Retinal pigment epithelial cell (primary cell): ENCODE data around the gene PIK3CG.

Experiments used
- DNase-seq: peaks from one replicate; pipeline ENCODE4 v3.0.0-alpha.2; 2010; ENCODE audit warnings: low read depth
- H3K4me3 ChIP-seq: 2 replicates; pipeline ENCODE4 v1.5.1; 2011; ENCODE audit warnings: mild to moderate bottlenecking, low read length, control low read depth, moderate library complexity
- TF ChIP-seq, protein P1 (sequence below): conservative IDR thresholded peaks from 2 replicates; pipeline ENCODE4 v1.5.1; 2011; ENCODE audit warnings: low read depth, low read length, control low read depth, inconsistent platforms

Gene PIK3CG

GRCh38 chr7:106869954-106870353, 4.9 kb downstream of the PIK3CG start:
- TF ChIP-seq, protein P1, sequence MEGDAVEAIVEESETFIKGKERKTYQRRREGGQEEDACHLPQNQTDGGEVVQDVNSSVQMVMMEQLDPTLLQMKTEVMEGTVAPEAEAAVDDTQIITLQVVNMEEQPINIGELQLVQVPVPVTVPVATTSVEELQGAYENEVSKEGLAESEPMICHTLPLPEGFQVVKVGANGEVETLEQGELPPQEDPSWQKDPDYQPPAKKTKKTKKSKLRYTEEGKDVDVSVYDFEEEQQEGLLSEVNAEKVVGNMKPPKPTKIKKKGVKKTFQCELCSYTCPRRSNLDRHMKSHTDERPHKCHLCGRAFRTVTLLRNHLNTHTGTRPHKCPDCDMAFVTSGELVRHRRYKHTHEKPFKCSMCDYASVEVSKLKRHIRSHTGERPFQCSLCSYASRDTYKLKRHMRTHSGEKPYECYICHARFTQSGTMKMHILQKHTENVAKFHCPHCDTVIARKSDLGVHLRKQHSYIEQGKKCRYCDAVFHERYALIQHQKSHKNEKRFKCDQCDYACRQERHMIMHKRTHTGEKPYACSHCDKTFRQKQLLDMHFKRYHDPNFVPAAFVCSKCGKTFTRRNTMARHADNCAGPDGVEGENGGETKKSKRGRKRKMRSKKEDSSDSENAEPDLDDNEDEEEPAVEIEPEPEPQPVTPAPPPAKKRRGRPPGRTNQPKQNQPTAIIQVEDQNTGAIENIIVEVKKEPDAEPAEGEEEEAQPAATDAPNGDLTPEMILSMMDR: no peak
- H3K4me3 ChIP-seq: no peak overlapping the region
- DNase-seq: no peak

GRCh38 chr7:106870528-106870927, 5.4 kb downstream of the PIK3CG start:
- no peak overlapping the region for H3K4me3 ChIP-seq
- DNase-seq: no peak
- TF ChIP-seq, protein P1: no peak

GRCh38 chr7:106870983-106871410, 5.9 kb downstream of the PIK3CG start:
- no peak overlapping the region for H3K4me3 ChIP-seq
- DNase-seq: no peak
- TF ChIP-seq, protein P1: no peak

DNA sequence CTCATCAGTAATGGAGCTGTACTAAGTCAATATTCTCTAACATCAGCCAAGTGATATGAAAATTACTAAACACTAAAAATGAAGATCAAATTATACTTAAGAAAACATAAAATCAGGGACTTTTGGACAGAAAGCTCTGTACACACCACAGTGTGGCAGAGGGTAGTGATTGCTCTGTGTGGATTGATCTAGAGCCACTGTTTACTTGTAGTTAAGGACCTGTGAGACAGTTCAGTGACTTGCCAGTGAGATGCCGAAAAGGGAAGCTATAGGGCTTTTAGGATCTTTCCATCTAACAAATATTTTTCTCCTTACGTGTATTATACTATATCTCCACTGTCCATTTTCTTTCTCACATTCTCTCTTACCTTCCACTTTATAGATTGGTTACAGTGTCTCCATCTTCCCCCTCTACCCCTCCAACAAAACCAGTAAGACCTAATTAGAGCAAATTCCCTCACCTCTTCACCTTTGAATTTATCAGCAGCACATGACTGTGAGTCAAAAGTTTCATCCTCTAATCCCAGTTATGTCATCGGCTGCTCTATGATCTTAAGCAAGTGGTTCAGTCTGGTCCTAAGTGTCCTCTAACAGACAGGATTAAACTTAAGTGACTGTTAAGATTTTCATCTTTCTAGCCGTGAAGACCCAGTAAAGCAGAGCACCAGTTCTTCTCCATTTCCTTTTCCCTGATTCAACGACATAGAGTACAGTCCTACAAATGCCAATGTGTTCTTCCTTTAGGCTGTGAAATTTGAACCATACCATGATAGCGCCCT, 6.9 kb downstream of the PIK3CG start:
- H3K4me3 ChIP-seq: no peak overlapping the region
- DNase-seq: no peak
- TF ChIP-seq, protein P1: no peak

GRCh38 chr7:106872763-106873162, 7.7 kb downstream of the PIK3CG start:
- no peak overlapping the region for H3K4me3 ChIP-seq
- TF ChIP-seq, protein P1: no peak
- no peak for DNase-seq

DNA sequence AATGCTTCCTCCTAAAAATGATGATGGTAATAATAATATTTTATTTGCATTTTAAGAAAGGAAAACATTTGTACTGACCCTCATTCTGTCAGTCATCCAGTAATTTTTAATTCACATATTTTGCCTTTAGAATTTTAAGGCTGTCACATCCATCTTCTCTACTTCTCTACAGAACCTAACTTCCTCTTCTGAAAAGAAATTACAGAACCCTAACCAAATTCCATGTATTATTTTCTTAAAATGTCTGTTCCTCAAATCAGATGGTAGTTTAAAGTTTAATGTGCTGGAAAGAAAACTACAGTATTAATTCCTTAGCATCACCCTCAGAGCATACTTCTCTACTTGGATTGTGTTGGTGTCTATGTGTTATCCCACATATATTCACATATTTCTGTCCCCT, 9.0 kb downstream of the PIK3CG start:
- no peak overlapping the region for H3K4me3 ChIP-seq

More for the DNA sequence above, 9.0 kb downstream of the PIK3CG start:
- TF ChIP-seq, protein P1: no peak
- DNase-seq: no peak
